Activated CD4-positive, alpha-beta T cell treated with anti-CD3 and anti-CD28 coated beads for 48 hours (primary cell): Measurements from ENCODE around the gene COL18A1.
"Not testable (repeated sequence)": the region's sequence is repeated elsewhere in the genome, so short reads cannot be mapped to it uniquely, and the experiment has no call there.

Experiments used
- DNase-seq: peaks from one replicate; pipeline ENCODE4 v3.0.0-alpha.2; 2020

COL18A1 gene

GRCh38 chr21:45429221-45430175 lies 24.5 kb downstream of the COL18A1 start:
- no peak for DNase-seq

- DNase-seq = no peak
These were observed 25.8 kb downstream of the COL18A1 start for GRCh38 chr21:45430521-45431501.

- no peak for DNase-seq
These were observed 27.0 kb downstream of the COL18A1 start for GRCh38 chr21:45431781-45432572.

- no peak for DNase-seq
These were observed 27.8 kb downstream of the COL18A1 start for GRCh38 chr21:45432575-45433255.

DNA sequence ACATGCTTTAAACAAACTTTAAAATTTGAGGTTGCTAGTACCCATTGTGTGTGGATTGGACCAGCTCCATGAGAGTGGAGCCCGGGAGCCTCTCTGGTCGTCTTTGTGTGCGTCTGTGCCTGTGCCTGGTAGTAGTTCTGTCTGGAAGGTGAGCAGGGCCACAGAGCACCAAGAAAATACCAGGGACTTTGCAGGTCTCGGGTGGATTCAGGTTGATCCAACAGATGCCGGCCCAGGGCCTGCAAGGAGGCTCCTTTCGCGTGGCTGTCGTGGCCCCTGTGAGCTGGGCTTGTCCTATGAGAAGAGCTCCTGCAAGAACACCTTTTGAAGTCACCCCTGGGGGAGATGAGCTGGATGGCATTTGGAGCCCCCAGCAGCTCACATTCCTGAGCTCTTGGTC lies 28.3 kb downstream of the COL18A1 start:
- no peak for DNase-seq

DNA sequence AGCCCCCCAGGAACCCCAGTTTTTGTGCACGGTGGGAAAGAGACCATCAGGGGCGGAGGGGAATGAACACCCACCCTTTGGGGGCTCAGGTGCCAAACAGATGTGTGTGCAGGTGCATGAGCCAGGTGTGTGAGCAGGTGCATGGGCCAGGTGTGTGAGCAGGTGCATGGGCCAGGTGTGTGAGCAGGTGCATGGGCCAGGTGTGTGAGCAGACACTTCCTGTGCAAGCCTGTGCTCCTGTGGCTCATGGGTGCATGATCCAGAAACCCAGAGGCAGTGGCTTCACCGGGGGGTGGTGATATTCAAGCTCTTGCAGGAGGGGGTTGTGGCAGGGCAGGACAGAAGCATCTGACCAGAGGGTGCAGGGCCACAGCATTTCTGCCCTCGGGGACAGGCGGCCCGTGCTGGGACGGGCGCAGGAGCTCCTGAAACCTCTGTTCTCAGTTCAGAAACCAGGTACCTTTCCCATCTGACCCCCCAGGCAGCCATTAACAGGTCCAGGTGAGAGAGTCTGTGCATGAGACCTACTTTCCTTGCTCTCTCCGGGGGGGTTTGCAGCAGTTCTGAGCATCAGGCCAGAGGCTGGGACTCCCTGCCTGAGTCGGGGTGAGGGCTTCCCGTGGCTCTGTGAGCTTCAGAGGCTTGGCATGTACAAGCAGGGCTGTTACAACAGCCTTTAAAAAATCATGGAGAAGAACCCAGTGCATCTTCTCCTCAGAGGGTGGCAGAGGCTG lies 29.1 kb downstream of the COL18A1 start:
- DNase-seq = no peak

GRCh38 chr21:45434645-45435217 lies 29.8 kb downstream of the COL18A1 start:
- no peak for DNase-seq

DNA sequence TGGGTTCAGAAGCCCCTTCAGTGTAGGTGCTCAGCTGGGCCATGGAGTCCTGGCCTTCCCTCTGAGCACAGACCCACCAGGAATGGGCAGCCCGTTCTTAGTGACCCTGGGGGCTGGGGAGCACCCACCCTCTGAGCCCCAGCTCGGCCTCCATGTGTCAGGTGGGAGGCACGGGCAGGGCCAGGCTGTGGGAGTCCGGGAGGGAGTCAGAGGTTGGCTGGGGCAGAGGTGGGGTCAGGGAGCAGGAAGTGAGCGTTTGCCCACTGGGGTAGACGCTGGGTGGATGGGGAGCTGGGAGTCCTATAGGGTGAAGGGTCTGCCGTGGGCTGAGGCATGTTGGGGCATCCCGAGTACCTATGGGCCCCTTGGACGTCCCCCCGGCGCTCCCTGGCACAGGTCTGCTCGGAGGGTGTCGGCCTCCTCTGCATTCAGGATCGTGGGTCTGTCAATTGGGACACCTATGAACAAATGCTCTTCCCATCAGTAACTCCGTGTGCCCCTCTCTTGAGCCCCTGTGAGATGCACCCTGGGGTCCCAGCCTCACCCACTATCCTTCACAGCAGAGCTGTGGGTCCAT lies 30.5 kb downstream of the COL18A1 start:
- DNase-seq = no peak

DNA sequence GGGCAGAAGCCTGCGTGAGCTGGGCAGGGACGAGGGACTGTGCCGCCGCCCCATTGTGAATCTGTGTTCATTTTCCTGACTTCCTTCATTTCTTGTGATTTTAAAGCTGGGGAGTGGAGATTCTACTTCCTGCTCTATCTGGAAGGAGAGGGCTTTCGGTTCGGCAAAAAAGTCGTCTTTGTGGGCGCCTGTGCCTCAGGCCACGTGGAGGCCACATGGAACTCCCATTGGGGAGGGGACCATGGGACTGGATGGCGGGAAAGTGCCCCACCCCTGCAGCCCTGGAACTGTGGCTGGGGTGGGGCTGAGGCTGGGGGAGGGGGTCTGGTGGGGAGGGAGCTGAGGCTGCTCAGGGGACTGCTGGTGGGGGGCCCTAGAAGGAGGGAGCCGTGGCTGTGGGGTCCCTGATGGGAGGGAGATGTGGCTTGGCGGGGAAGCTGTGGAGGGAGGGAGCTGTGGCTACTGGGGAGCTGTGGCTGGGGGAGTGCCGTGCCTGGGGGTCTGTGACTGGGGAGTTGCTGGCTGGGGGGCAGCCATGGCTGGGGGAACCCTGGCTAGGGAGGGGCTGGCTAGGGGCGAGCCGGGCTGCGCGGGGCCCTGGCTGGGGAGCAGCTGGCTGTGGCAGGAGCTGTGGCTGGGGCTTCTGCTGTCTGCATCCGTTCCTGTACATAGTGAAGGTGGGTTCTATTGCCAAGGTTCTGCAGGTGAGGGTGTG lies 31.5 kb downstream of the COL18A1 start:
- DNase-seq = no peak

DNA sequence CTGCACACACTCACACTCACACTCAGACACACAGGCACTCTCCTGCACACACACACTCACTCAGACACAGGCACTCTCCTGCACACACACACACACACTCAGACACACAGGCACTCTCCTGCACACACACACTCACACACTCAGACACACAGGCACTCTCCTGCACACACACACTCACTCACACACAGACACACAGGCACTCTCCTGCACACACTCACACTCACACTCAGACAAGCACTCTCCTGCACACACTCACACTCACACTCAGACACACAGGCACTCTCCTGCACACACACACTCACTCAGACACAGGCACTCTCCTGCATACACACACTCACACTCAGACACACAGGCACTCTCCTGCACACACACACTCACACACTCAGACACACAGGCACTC lies 32.9 kb downstream of the COL18A1 start:
- not testable (repeated sequence) for DNase-seq

DNA sequence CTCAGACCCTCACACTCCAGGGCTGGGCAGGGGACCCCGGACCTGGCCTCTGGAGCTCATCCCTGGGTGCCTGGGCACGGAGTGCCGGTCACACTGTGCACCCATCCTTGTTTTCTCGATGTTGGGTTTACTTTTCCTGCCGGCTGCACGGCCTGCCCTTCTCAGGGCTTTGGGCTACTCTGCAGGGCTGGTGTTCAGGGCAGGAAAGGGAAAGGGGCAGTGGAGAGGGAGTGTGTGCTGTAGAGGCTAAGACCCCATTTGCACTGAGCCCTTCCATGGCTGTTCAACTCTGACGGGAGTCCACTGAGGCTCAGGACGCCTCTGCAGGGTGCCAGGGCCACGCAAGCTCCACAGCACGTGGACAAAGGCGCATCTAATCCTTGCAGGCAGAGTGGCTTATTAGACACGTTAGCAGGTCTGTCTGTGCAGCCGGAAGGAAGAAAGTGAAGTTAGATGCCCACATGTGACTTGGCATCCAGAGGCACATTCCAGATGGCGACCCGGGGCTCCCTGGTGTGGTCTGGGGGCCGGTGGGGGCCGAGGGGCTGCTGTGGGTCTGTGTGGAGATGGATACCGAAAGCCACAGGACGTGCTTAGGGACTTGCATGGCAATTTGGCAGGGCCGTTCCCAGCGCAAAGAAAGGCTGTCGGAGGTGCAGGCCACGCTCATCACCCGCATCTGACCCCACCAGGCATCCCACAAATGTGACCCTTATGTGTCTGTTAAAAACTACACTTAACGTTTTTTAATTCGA lies 33.6 kb downstream of the COL18A1 start:
- no peak for DNase-seq

- DNase-seq = peak; percentile 91
These were observed 34.4 kb downstream of the COL18A1 start for GRCh38 chr21:45439161-45439872.

DNA sequence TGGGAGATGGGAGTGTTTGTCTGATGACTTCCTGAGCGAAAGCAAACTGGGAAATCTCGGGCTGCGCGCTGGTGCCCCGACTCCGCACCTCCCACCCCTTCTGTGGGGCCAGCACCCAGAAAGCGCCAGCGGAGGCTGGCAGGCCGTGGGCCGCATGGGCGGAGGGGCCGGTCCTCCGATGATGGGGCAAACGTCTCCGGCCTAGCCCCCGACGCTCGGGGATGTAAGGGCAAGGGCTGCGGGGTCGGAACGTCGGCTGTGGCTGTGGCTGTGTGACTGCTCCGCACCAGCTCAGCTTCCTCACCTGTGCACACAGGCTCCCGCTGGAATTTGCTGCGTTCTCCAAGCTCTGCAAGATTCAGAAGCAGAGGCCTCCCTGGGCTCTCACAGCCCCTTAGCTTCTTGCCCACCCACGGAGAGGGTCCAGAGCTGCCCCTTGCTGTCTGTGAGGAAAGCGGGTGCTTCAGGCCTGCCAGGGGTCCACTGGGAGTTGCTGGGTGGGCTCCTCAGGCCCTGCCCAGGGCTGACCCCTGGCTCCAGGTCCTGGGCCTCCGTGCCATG lies 35.0 kb downstream of the COL18A1 start:
- no peak for DNase-seq

GRCh38 chr21:45440736-45441350 lies 35.9 kb downstream of the COL18A1 start:
- no peak for DNase-seq

DNA sequence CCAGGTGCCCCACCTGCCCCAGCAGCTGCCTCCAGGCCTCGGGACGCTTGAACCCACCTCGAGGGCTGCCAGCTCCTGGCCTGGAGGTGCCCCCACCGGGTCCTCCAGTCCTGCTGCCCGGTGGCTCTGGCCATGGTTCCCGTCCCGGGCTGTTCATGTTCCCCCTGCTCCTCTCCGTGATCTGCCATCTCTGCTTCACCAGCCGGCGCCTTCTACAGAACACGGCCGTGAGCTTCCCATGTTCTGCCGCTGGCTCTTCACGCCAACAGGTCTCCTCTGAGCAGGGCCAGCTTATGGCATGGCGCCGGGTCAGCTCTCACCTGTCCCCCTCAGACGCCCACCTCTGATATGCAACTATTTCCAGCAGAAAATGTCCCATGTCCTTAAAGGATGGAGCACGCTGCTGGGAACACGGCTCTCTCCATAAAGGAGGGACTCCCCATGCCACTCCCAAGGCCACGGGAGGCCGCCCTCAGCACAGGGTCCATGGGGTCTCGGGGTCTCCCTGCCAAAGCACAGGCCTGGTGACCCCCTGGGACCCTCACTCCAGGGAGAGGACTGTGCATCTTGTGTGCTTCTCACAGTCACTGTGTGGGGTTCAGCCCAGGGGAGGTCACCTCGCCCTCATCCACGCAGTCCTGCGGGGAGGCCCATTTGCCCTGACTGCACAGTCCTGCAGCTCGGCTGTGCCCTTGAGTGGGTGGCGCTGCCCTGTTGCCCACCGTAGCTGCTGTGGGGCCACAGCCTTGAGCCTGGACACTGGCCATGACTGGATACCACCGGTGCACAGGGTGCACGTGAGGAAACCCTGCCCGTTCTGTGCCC lies 36.7 kb downstream of the COL18A1 start:
- no peak for DNase-seq

- DNase-seq = no peak
These were observed 37.3 kb downstream of the COL18A1 start for GRCh38 chr21:45442276-45442675.
